Ovary (tissue), 3 donors: ENCODE results near the gene TNFRSF14.

Experiments used
- POLR2A ChIP-seq: fragments of 450-650 bp; IDR thresholded peaks from one replicate; pipeline ENCODE4 v1.6.1; 2017; ENCODE audit warnings: antibody characterized with exemption, mild to moderate bottlenecking, moderate library complexity
- TF ChIP-seq, protein P1 (sequence below), 3 donors: fragments of 450-650 bp in 2 of 3; fragments of 200-600 bp in 1 of 3; IDR thresholded peaks; one replicate each; pipeline versions ENCODE4 v1.5.1 to v1.8.0; 2016 to 2022; ENCODE audit warnings: antibody characterized with exemption in 3 of 3, mild to moderate bottlenecking in 1 of 3
- donor health status: DM: no; HTN: no; CAD: no.

DNA sequence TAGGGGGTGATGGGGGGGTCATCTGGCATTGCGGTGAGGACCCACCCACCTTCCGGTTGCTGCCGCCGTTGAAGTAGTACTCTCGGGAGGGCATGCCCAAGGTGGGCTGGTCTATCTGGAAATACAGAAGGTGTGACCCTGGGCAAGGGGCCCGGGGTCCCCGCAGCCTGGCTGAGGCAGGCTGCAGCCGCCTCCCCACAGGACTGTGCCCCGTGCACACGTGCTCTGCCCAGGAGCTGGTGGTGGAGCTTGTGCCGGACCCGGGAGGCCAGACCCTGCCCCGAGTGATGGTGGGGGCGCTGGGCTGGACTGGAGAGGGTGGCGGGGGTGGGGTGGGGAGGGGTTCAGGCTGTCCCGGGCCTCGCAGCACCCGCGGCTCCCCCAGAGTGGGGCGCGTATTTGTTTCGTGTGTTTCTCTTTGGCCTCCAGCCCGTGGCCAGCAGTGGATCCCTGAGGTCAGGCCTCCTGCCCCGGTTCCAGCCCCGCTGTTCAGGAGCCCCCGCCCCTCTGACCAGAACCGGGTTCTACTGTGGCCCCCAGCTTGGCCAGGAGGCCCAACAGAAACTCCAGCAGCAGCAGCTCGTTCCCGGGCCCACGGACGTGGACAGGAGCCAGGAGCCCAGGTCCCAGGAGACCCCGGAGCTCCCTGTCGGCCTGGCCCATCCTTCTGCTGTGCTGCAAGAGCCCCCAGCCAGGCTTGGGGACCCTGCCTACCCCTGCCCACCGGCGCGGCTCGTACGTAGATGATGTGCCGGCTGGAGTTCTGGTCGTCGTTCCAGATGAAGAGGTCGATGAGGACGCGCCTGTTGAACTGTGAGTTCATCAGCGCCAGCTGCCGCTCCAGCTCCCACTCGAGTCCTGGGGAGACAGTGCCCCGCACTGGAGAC, 49.6 kb downstream of the TNFRSF14 start:
- TF ChIP-seq, protein P1, sequence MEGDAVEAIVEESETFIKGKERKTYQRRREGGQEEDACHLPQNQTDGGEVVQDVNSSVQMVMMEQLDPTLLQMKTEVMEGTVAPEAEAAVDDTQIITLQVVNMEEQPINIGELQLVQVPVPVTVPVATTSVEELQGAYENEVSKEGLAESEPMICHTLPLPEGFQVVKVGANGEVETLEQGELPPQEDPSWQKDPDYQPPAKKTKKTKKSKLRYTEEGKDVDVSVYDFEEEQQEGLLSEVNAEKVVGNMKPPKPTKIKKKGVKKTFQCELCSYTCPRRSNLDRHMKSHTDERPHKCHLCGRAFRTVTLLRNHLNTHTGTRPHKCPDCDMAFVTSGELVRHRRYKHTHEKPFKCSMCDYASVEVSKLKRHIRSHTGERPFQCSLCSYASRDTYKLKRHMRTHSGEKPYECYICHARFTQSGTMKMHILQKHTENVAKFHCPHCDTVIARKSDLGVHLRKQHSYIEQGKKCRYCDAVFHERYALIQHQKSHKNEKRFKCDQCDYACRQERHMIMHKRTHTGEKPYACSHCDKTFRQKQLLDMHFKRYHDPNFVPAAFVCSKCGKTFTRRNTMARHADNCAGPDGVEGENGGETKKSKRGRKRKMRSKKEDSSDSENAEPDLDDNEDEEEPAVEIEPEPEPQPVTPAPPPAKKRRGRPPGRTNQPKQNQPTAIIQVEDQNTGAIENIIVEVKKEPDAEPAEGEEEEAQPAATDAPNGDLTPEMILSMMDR (IDR thresholded peaks at IDR 0.05): no peak
- TF ChIP-seq POLR2A: no peak
